Endothelial cell (in vitro differentiated cells): Measurements from ENCODE around the gene GRM7. TPM values are rescaled to one million over a fixed set of nuclear protein-coding genes. Genes with fewer than 3 reads are reported as not detected.

Experiments used
- DNase-seq: peaks from one replicate; pipeline ENCODE4 v3.0.0; 2021; ENCODE audit warnings: low spot score
- H3K27ac Mint-ChIP-seq: one replicate; pipeline ENCODE4 v1.8.0; 2021; ENCODE audit warnings: mixed read lengths, inconsistent platforms; ENCODE audit not compliant: unreplicated experiment
- H3K27me3 Mint-ChIP-seq: one replicate; pipeline ENCODE4 v1.8.0; 2021; ENCODE audit warnings: mild to moderate bottlenecking, moderate library complexity, mixed read lengths, inconsistent platforms; ENCODE audit not compliant: unreplicated experiment
- H3K36me3 Mint-ChIP-seq: one replicate; pipeline ENCODE4 v1.8.0; 2021; ENCODE audit warnings: mild to moderate bottlenecking, low read depth, mixed read lengths, inconsistent platforms; ENCODE audit not compliant: unreplicated experiment
- H3K4me1 Mint-ChIP-seq: one replicate; pipeline ENCODE4 v1.8.0; 2021; ENCODE audit warnings: mild to moderate bottlenecking, mixed read lengths, inconsistent platforms; ENCODE audit not compliant: unreplicated experiment
- H3K4me3 Mint-ChIP-seq: one replicate; pipeline ENCODE4 v1.8.0; 2021; ENCODE audit warnings: mild to moderate bottlenecking, mixed read lengths, inconsistent platforms; ENCODE audit not compliant: unreplicated experiment
- H3K9me3 Mint-ChIP-seq: one replicate; pipeline ENCODE4 v1.8.0; 2021; ENCODE audit warnings: mixed read lengths, inconsistent platforms; ENCODE audit not compliant: unreplicated experiment
- total RNA-seq: library from RNA; stranded (reverse); fragmentation: NEBNext Ultra II Directional; extraction: Animal tissue kit (Norgen Biotek cat#: 25700); gene quantifications from one replicate; pipeline ENCODE4 v1.2.1, GENCODE V29; 2021; ENCODE audit not compliant: unreplicated experiment
- TF ChIP-seq, protein P1 (sequence below): fragments of 200-600 bp; sonication (generic); IDR thresholded peaks from one replicate; pipeline ENCODE4 v1.5.0; 2021; ENCODE audit warnings: antibody characterized with exemption; ENCODE audit not compliant: unreplicated experiment

GRM7 gene
- total RNA-seq, 1 donor from 2014 or later: 0.18 TPM

DNA sequence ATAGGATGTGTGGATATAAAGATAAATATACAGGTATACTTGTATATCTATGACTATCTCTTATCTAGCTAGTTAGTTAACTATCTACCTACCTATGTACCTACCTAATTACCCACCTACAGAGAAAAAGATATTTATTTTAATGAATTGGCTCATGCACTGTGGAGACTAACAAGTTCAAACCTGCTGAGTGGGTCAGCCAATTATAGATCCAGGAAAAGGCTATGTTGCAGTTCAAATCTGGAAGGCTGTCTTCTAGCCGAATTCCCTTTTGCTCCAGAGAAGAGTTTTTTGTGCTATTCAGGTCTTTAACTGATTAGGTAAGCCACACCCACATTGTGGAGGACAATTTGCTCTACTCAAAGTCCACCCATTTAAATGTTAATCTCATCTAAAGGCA, 335.0 kb downstream of the GRM7 start:
- H3K9me3 Mint-ChIP-seq: no peaks in the 10 kb centered on the region
- TF ChIP-seq, protein P1, sequence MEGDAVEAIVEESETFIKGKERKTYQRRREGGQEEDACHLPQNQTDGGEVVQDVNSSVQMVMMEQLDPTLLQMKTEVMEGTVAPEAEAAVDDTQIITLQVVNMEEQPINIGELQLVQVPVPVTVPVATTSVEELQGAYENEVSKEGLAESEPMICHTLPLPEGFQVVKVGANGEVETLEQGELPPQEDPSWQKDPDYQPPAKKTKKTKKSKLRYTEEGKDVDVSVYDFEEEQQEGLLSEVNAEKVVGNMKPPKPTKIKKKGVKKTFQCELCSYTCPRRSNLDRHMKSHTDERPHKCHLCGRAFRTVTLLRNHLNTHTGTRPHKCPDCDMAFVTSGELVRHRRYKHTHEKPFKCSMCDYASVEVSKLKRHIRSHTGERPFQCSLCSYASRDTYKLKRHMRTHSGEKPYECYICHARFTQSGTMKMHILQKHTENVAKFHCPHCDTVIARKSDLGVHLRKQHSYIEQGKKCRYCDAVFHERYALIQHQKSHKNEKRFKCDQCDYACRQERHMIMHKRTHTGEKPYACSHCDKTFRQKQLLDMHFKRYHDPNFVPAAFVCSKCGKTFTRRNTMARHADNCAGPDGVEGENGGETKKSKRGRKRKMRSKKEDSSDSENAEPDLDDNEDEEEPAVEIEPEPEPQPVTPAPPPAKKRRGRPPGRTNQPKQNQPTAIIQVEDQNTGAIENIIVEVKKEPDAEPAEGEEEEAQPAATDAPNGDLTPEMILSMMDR: no peak
- no peaks in the 10 kb centered on the region for H3K27me3 Mint-ChIP-seq
- no peaks in the 10 kb centered on the region for H3K4me1 Mint-ChIP-seq
- no peaks in the 10 kb centered on the region for H3K36me3 Mint-ChIP-seq
- H3K27ac Mint-ChIP-seq: no peak overlapping the region
- no peak for DNase-seq
- no peak overlapping the region for H3K4me3 Mint-ChIP-seq

DNA sequence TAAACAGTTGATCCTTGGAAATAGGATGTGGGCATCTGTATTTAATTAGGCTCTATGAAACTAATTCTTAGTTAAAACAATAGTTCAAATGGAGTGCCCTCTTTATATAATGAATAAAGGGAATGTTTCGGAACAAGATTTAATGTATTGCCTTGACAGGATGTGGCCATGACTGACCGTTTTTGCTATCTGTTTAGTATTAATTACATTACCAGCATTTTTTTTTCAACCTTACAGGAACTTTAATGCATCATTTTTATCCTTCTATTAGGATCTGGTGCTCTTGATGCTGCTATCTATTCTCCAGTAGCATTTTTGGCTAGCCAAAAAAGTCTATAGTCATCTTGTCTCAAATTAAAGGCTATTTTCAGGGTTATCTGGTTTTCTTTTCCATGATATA, 340.9 kb downstream of the GRM7 start:
- DNase-seq: no peak
- no peak overlapping the region for H3K4me3 Mint-ChIP-seq
- TF ChIP-seq, protein P1: no peak
- no peaks in the 10 kb centered on the region for H3K27me3 Mint-ChIP-seq
- H3K27ac Mint-ChIP-seq: no peak overlapping the region
- no peaks in the 10 kb centered on the region for H3K9me3 Mint-ChIP-seq
- no peaks in the 10 kb centered on the region for H3K4me1 Mint-ChIP-seq
- no peaks in the 10 kb centered on the region for H3K36me3 Mint-ChIP-seq

DNA sequence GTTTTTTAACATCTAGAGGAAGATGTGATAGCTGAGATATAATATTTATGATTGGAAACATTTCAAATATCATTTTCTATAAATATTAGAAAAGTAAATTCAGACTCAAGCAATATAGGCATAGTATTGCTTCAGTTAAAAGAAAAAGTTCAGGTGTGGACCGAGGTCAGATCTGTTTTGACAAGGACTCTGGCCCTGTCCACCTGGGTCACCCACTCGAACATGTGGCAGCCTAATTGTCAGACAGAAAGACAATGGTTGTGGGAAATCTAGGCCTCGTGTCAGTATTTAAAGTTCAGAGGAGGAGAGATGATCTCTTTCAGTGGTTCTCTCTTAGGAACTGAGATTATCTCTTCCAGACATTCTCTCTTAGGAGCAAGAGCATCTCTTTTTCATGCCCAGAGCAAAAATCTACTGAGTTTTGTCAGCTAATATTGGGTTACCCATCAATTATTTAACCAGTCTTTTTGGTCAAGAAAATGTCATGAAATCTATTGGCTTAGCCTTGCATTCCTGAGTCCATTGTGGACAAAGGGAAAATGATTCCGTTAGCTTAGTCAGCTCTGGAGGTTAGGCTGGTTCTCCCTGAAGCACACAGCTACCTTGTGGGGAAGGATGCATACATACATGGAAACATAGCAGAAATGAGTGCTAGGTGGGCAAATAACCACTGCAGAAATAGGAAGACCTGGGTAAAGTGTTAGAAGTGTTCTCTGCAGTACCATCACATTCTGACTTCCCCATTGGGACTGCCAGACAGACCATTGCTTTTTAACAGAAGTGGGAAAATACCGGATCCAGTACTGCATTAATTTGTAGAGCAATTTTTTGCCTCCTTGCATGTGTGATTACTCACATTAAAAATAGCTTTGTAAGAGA, 343.3 kb downstream of the GRM7 start:
- H3K4me3 Mint-ChIP-seq: no peak overlapping the region
- no peak for DNase-seq
- peaks cover 3% of the 10 kb centered on the region for H3K27me3 Mint-ChIP-seq
- H3K9me3 Mint-ChIP-seq: no peaks in the 10 kb centered on the region
- H3K4me1 Mint-ChIP-seq: no peaks in the 10 kb centered on the region
- no peaks in the 10 kb centered on the region for H3K36me3 Mint-ChIP-seq
- H3K27ac Mint-ChIP-seq: no peak overlapping the region
- TF ChIP-seq, protein P1: no peak

DNA sequence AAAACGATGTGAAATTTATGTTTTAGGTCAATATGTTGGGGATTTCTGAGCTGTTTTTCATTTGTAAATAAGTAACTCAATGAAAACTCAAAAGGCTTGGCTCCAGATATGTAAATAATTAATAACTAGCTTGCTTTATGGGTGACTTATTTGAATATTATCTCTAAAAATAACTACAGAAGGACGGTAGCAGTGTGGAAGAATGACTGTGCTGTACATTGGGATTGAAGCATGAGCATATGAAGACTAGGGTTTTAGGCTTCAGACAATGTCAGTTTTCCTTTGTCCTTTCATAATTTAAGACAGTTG, 343.9 kb downstream of the GRM7 start:
- TF ChIP-seq, protein P1: no peak
- Mint-ChIP-seq H3K36me3 (no peaks in the 10 kb centered on the region), H3K4me3 (no peak overlapping the region), H3K27me3 (peaks cover 3% of the 10 kb centered on the region), H3K9me3 (no peaks in the 10 kb centered on the region), H3K27ac (no peak overlapping the region), H3K4me1 (no peaks in the 10 kb centered on the region)
- no peak for DNase-seq

DNA sequence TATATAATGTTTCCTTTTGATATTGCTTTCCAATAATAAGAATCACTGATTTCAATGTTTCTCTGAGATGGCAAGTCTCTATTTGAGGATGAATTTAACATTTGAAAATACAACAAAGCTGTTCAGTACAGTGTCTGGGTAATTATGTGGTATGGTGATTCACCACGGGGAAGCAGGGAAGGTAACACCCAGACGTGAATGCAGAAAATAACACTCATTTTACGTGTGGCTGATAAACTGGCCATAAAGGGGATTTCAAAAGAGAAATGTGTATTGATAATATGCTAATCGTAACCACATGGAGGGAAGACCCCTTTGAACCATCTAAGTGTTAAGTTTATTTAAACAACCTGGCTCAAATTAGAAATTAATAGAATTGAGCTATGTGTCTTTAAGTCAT, 344.6 kb downstream of the GRM7 start:
- Mint-ChIP-seq H3K9me3 (no peaks in the 10 kb centered on the region), H3K27ac (no peak overlapping the region), H3K4me3 (no peak overlapping the region), H3K4me1 (no peaks in the 10 kb centered on the region), H3K27me3 (peaks cover 3% of the 10 kb centered on the region), H3K36me3 (no peaks in the 10 kb centered on the region)
- DNase-seq: no peak
- TF ChIP-seq, protein P1: no peak
